Hepatocyte (in vitro differentiated cells): ENCODE results near the gene VAV2. TPM values are rescaled to one million over a fixed set of nuclear protein-coding genes. Genes with fewer than 3 reads are reported as not detected.
A peak's percentile ranks its signal among the peaks of the same experiment; 100 is the strongest.

Source experiments
- DNase-seq: peaks from one replicate; pipeline ENCODE4 v3.0.0-alpha.2; 2016; ENCODE audit warnings: low spot score
- H2AFZ ChIP-seq: fragments of 200-600 bp; sonication (generic); 2 replicates; pipeline ENCODE4 v1.6.0; 2016; ENCODE audit warnings: antibody characterized with exemption, mild to moderate bottlenecking
- H3K27ac ChIP-seq: fragments of 200-600 bp; sonication (generic); 2 replicates; pipeline ENCODE4 v1.5.1; 2016; ENCODE audit warnings: mild to moderate bottlenecking
- H3K27me3 ChIP-seq: fragments of 200-600 bp; sonication (generic); 2 replicates; pipeline ENCODE4 v1.6.1; 2016
- H3K36me3 ChIP-seq: fragments of 200-600 bp; sonication (generic); replicated peaks from 2 replicates; pipeline ENCODE4 v1.5.1; 2016; ENCODE audit warnings: low read depth; ENCODE audit not compliant: insufficient read depth
- H3K4me1 ChIP-seq: fragments of 200-600 bp; sonication (generic); 2 replicates; pipeline ENCODE4 v1.5.1; 2016; ENCODE audit warnings: mild to moderate bottlenecking, moderate library complexity; ENCODE audit not compliant: insufficient read depth
- H3K4me2 ChIP-seq: fragments of 200-600 bp; sonication (generic); 2 replicates; pipeline ENCODE4 v1.6.0; 2016
- H3K4me3 ChIP-seq: fragments of 200-600 bp; sonication (generic); 2 replicates; pipeline ENCODE4 v1.5.1; 2016; ENCODE audit warnings: mild to moderate bottlenecking
- H3K79me2 ChIP-seq: fragments of 200-600 bp; sonication (generic); 2 replicates; pipeline ENCODE4 v1.6.0; 2017; ENCODE audit warnings: mild to moderate bottlenecking
- H3K9me2 ChIP-seq: fragments of 200-600 bp; sonication (generic); replicated peaks from 2 replicates; pipeline ENCODE4 v1.6.0; 2017; ENCODE audit warnings: mild to moderate bottlenecking; ENCODE audit not compliant: insufficient read depth
- H3K9me3 ChIP-seq: fragments of 200-600 bp; sonication (generic); 2 replicates; pipeline ENCODE4 v1.5.1; 2016; ENCODE audit warnings: low read depth, mild to moderate bottlenecking
- H4K20me1 ChIP-seq: fragments of 200-600 bp; sonication (generic); 2 replicates; pipeline ENCODE4 v1.6.0; 2016; ENCODE audit warnings: mild to moderate bottlenecking; ENCODE audit not compliant: insufficient read depth, poor library complexity, severe bottlenecking
- CTCF ChIP-seq: fragments of 200-600 bp; sonication (generic); IDR thresholded peaks from 2 replicates; pipeline ENCODE4 v1.5.1; 2016; ENCODE audit warnings: antibody characterized with exemption, mild to moderate bottlenecking; ENCODE audit not compliant: poor library complexity
- EZH2 ChIP-seq: fragments of 200-600 bp; sonication (generic); IDR thresholded peaks from 2 replicates; pipeline ENCODE4 v1.6.1; 2016; ENCODE audit warnings: antibody characterized with exemption, mild to moderate bottlenecking, borderline replicate concordance
- EZH2phosphoT487 ChIP-seq: fragments of 200-600 bp; sonication (generic); IDR thresholded peaks from one replicate; pipeline ENCODE4 v1.6.1; 2018; ENCODE audit warnings: antibody characterized with exemption, mild to moderate bottlenecking, low read depth, moderate library complexity; ENCODE audit not compliant: unreplicated experiment, severe bottlenecking
- WGBS: methylation state at CpG from one replicate; pipeline ENCODE4 v1.1.6; 2016; ENCODE audit warnings: low lambda C conversion rate; ENCODE audit errors: missing lambda C conversion rate; 5-methylcytosine and 5-hydroxymethylcytosine counted together
- polyA plus RNA-seq: library from polyadenylated mRNA; unstranded; fragments of >200 nt; fragmentation: Nextera tagmentation; extraction: Ambion mirVana; gene quantifications from 2 replicates; pipeline ENCODE4 v1.2.1, GENCODE V29; 2016
- total RNA-seq: library from RNA; depleted of rRNA; stranded (reverse); fragments of >200 nt; gene quantifications from 2 replicates; pipeline ENCODE4 v1.2.3, GENCODE V29; 2014

The VAV2 gene
- total and polyA plus RNA-seq, 2 experiments from 2014 or later, result 24.9 to 27.7 TPM

GRCh38 chr9:133975511-133975910 lies 16.6 kb downstream of the VAV2 start:
- no peak overlapping the region for H3K27ac ChIP-seq
- no peak overlapping the region for H3K4me3 ChIP-seq
- no peaks in the 10 kb centered on the region for H3K36me3 ChIP-seq
- TF ChIP-seq EZH2phosphoT487 (no peak), CTCF (no peak), EZH2 (no peak)
- H3K79me2 ChIP-seq, result peaks cover 97% of the 10 kb centered on the region
- H3K9me2 ChIP-seq, result no peaks in the 10 kb centered on the region
- no peak overlapping the region for H2AFZ ChIP-seq
- no peaks in the 10 kb centered on the region for H3K27me3 ChIP-seq
- H3K4me1 ChIP-seq, result peaks cover 70% of the 10 kb centered on the region
- peaks cover 85% of the 10 kb centered on the region for H4K20me1 ChIP-seq
- no peak for DNase-seq
- H3K9me3 ChIP-seq, result no peaks in the 10 kb centered on the region
- 98% methylated on average over 3 of the region's 3 CpGs for WGBS
- H3K4me2 ChIP-seq, result no peak overlapping the region

DNA sequence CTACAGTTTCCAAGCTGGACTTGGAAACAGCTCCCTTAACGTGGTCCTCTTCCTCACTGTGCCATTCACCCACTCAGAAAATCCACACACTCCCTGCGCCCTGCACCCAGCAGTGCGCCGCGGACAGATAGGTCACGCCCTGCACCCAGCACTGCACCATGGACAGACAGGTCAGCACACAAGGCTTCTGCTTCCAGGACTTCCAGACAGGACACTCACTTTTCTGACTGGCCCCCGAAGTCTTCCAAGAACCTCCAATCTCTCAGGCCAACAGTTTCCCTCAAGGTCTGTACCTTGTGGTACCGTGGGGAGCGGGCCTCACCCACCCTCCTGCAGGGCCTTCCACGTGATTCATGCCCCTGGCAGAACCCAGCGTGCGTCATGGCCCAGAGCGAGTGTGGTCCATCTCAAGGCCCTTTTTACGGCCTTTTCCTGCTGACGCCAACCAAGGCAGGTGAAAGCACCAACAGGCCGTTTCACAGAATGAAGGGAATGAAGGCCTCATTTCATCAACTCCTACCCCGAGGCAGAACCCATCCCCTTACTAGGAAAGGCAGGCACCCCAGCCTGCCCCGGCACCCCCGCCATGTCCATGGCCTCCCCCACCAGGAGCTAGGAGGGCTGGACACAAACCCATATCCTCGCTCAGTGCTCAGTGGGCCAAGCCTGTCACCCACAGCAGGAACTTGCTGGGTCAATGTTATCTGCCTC lies 17.3 kb downstream of the VAV2 start:
- 86% methylated on average over 20 of the region's 20 CpGs for WGBS
- no peaks in the 10 kb centered on the region for H3K9me2 ChIP-seq
- no peaks in the 10 kb centered on the region for H3K36me3 ChIP-seq
- no peak overlapping the region for H3K4me3 ChIP-seq
- no peak overlapping the region for H2AFZ ChIP-seq
- H3K9me3 ChIP-seq, result no peaks in the 10 kb centered on the region
- H3K27ac ChIP-seq, result peak overlapping the region; percentile 84
- H4K20me1 ChIP-seq, result peaks cover 86% of the 10 kb centered on the region
- DNase-seq, result no peak
- H3K4me2 ChIP-seq, result no peak overlapping the region
- H3K79me2 ChIP-seq, result peaks cover 97% of the 10 kb centered on the region
- peaks cover 69% of the 10 kb centered on the region for H3K4me1 ChIP-seq
- TF ChIP-seq EZH2phosphoT487, result no peak
- no peak for TF ChIP-seq EZH2
- no peak for TF ChIP-seq CTCF
- no peaks in the 10 kb centered on the region for H3K27me3 ChIP-seq

DNA sequence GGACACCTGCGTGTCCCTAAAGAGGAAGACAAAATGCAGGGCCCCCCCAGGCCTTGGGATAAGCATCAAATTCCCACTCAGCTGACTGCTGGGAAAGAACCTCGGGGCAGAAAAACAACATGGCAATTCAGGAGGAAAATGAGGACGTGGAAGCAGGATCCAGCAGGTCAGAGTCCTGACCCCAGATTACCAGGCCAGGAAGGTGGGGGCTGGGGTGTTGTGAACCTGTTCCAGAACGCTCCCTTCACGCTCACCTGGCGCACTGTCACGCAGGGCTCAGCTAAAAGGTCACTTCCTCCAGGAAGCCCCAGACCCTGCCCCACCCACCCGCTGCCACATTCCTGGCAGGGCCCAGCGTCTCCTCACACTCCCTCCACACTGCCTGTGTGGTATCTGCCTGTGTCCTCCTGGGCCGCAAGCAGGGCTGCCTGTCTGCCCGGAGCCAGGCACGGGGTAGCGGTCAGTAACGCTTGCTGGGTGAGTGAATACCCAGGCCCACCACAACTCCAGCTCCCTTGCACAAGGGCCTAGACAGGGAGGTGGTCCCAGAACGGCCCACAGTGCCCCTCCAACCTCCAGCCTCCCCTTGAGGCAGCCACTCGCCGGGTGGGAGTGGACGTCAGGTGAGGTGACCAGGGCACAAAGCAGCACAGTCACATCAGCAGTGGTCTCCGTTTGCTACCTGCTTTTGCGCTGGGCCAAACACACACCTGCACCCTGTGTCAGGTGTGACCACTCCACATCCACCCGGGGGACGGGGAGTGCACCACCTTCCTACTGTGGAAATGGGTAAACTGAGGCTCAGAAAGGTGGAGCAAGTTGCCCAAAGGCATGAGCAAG lies 18.1 kb downstream of the VAV2 start:
- Histone ChIP-seq H3K79me2 (peaks cover 97% of the 10 kb centered on the region), H3K4me3 (no peak overlapping the region), H2AFZ (no peak overlapping the region), H3K27me3 (no peaks in the 10 kb centered on the region), H3K4me1 (peaks cover 61% of the 10 kb centered on the region), H3K27ac (peak overlapping the region; percentile 85), H3K4me2 (peak overlapping the region; percentile 41), H3K36me3 (no peaks in the 10 kb centered on the region), H4K20me1 (peaks cover 86% of the 10 kb centered on the region), H3K9me3 (no peaks in the 10 kb centered on the region), H3K9me2 (no peaks in the 10 kb centered on the region)
- peak; percentile 84 for DNase-seq
- no peak for TF ChIP-seq EZH2
- WGBS, result 83% methylated on average over 21 of the region's 22 CpGs
